NCI-H446 treated with DMSO at 0.1 percent for 48 hours (cell line): Measurements from ENCODE around the gene MOB3B.
"Not testable (repeated sequence)": the region's sequence is repeated elsewhere in the genome, so short reads cannot be mapped to it uniquely, and the experiment has no call there.

Experiments
- DNase-seq: peaks from one replicate; lab custom pipeline; 2025; lab: John Stamatoyannopoulos, UW

MOB3B gene

GRCh38 chr9:27421577-27421976 lies 108.0 kb downstream of the MOB3B start:
- no peak for DNase-seq

- DNase-seq, result not testable (repeated sequence)
Measured at GRCh38 chr9:27419558-27419957, 110.1 kb downstream of the MOB3B start.

- no peak for DNase-seq
Measured at GRCh38 chr9:27414220-27414761, 115.3 kb downstream of the MOB3B start.

- DNase-seq, result peak; percentile 64
Measured at GRCh38 chr9:27413511-27414219, 115.9 kb downstream of the MOB3B start.

GRCh38 chr9:27412963-27413362 lies 116.7 kb downstream of the MOB3B start:
- DNase-seq, result no peak

- DNase-seq, result no peak
Measured at GRCh38 chr9:27412081-27412480, 117.5 kb downstream of the MOB3B start.

- DNase-seq, result no peak
Measured at GRCh38 chr9:27408482-27408881, 121.1 kb downstream of the MOB3B start.

- DNase-seq, result no peak
Measured at GRCh38 chr9:27408001-27408400, 121.6 kb downstream of the MOB3B start.

GRCh38 chr9:27407491-27407890 lies 122.1 kb downstream of the MOB3B start:
- DNase-seq, result no peak

GRCh38 chr9:27404661-27405060 lies 125.0 kb downstream of the MOB3B start:
- DNase-seq, result no peak

GRCh38 chr9:27402626-27403025 lies 127.0 kb downstream of the MOB3B start:
- DNase-seq, result no peak

- no peak for DNase-seq
Measured at GRCh38 chr9:27400334-27400880, 129.2 kb downstream of the MOB3B start.

- no peak for DNase-seq
Measured at GRCh38 chr9:27398982-27399653, 130.5 kb downstream of the MOB3B start.

GRCh38 chr9:27396495-27396894 lies 133.1 kb downstream of the MOB3B start:
- no peak for DNase-seq

- DNase-seq, result no peak
Measured at GRCh38 chr9:27395484-27395921, 134.1 kb downstream of the MOB3B start.

- no peak for DNase-seq
Measured at GRCh38 chr9:27394826-27395201, 134.8 kb downstream of the MOB3B start.

GRCh38 chr9:27394154-27394825 lies 135.3 kb downstream of the MOB3B start:
- no peak for DNase-seq

GRCh38 chr9:27393054-27393846 lies 136.4 kb downstream of the MOB3B start:
- DNase-seq, result no peak

- no peak for DNase-seq
Measured at GRCh38 chr9:27392451-27392850, 137.2 kb downstream of the MOB3B start.

GRCh38 chr9:27391040-27391895 lies 138.3 kb downstream of the MOB3B start:
- DNase-seq, result no peak

GRCh38 chr9:27388150-27388549 lies 141.5 kb downstream of the MOB3B start:
- no peak for DNase-seq
